ENCODE results near the gene AAR2.

AAR2 gene

GRCh38 chr20:36279776-36280175 lies 43.5 kb downstream of the AAR2 start:
- no peak for DNase-seq (ENCODE audit: low read depth in 2 of 2)

GRCh38 chr20:36281785-36282380 lies 45.6 kb downstream of the AAR2 start:
- no peak for DNase-seq (ENCODE audit: low read depth in 2 of 2)

GRCh38 chr20:36284751-36285150 lies 48.5 kb downstream of the AAR2 start:
- no peak for DNase-seq (ENCODE audit: low read depth in 2 of 2)

GRCh38 chr20:36285746-36286447 lies 49.6 kb downstream of the AAR2 start:
- no peak for DNase-seq (ENCODE audit: low read depth in 2 of 2)

- no peak for DNase-seq (ENCODE audit: low read depth in 2 of 2)
These were observed 61.4 kb downstream of the AAR2 start for GRCh38 chr20:36297656-36298055.

GRCh38 chr20:36298061-36298460 lies 61.8 kb downstream of the AAR2 start:
- DNase-seq (ENCODE audit: low read depth in 2 of 2) = no peak

- DNase-seq (ENCODE audit: low read depth in 2 of 2) = no peak
These were observed 62.6 kb downstream of the AAR2 start for GRCh38 chr20:36298795-36299339.

- DNase-seq (ENCODE audit: low read depth in 2 of 2) = no peak
These were observed 63.2 kb downstream of the AAR2 start for GRCh38 chr20:36299459-36299858.

GRCh38 chr20:36301359-36302119 lies 65.3 kb downstream of the AAR2 start:
- DNase-seq (ENCODE audit: low read depth in 2 of 2) = no peak

- no peak for DNase-seq (ENCODE audit: low read depth in 2 of 2)
These were observed 66.8 kb downstream of the AAR2 start for GRCh38 chr20:36303020-36303595.

- DNase-seq (ENCODE audit: low read depth in 2 of 2) = no peak
These were observed 67.6 kb downstream of the AAR2 start for GRCh38 chr20:36303831-36304230.

GRCh38 chr20:36304786-36305495 lies 68.7 kb downstream of the AAR2 start:
- no peak for DNase-seq (ENCODE audit: low read depth in 2 of 2)

- DNase-seq (ENCODE audit: low read depth in 2 of 2) = no peak
These were observed 69.6 kb downstream of the AAR2 start, which contains the start of gene DLGAP4 for GRCh38 chr20:36305602-36306551. Gene DLGAP4, plus strand, starts transcription at chr20:36306339. Its CDS starts 125,379 bp downstream, at chr20:36431718.
